ACC112 (cell line): ENCODE data around the gene SYNDIG1.

Source experiments
- H2AFZ ChIP-seq: fragments of 200-600 bp; sonication (generic); one replicate; pipeline ENCODE4 v1.6.0; 2017; ENCODE audit warnings: antibody characterized with exemption, low read length; ENCODE audit not compliant: unreplicated experiment
- H3K27ac ChIP-seq: fragments of 200-600 bp; sonication (generic); 2 replicates; pipeline ENCODE4 v1.5.1; 2014; ENCODE audit warnings: low read depth, mild to moderate bottlenecking, antibody characterized with exemption, low read length, moderate library complexity
- H3K27me3 ChIP-seq: fragments of 200-600 bp; sonication (generic); 2 replicates; pipeline ENCODE4 v1.6.1; 2014; ENCODE audit warnings: mild to moderate bottlenecking, antibody characterized with exemption, low read length, moderate library complexity, mixed read lengths; ENCODE audit not compliant: insufficient read depth
- H3K36me3 ChIP-seq: fragments of 200-600 bp; sonication (generic); 2 replicates; pipeline ENCODE4 v1.6.1; 2016; ENCODE audit warnings: mild to moderate bottlenecking, antibody characterized with exemption, low read length, moderate library complexity, mixed read lengths; ENCODE audit not compliant: insufficient read depth
- H3K4me1 ChIP-seq: fragments of 200-600 bp; sonication (generic); one replicate; pipeline ENCODE4 v1.6.1; 2016; ENCODE audit warnings: low read length, mixed read lengths; ENCODE audit not compliant: insufficient read depth, unreplicated experiment, control insufficient read depth
- H3K4me3 ChIP-seq: fragments of 200-600 bp; sonication (generic); 2 replicates; pipeline ENCODE4 v1.5.1; 2014; ENCODE audit warnings: mild to moderate bottlenecking, low read depth, low read length
- H3K79me2 ChIP-seq: fragments of 200-600 bp; sonication (generic); one replicate; pipeline ENCODE4 v1.6.0; 2016; ENCODE audit warnings: low read length; ENCODE audit not compliant: control insufficient read depth, unreplicated experiment, insufficient read depth

Gene SYNDIG1

GRCh38 chr20:24436160-24436559 is 33.3 kb upstream of the SYNDIG1 start:
- Histone ChIP-seq H3K79me2 (no peaks in the 10 kb centered on the region), H2AFZ (no peak overlapping the region), H3K4me3 (no peak overlapping the region), H3K36me3 (no peaks in the 10 kb centered on the region), H3K27ac (no peak overlapping the region), H3K27me3 (peaks cover 38% of the 10 kb centered on the region), H3K4me1 (no peaks in the 10 kb centered on the region)

GRCh38 chr20:24437196-24438082 is 32.0 kb upstream of the SYNDIG1 start:
- no peaks in the 10 kb centered on the region for H3K4me1 ChIP-seq
- no peak overlapping the region for H2AFZ ChIP-seq
- H3K4me3 ChIP-seq, result no peak overlapping the region
- H3K27me3 ChIP-seq, result peaks cover 37% of the 10 kb centered on the region
- no peaks in the 10 kb centered on the region for H3K36me3 ChIP-seq
- no peaks in the 10 kb centered on the region for H3K79me2 ChIP-seq
- H3K27ac ChIP-seq, result no peak overlapping the region

- H3K4me3 ChIP-seq, result no peak overlapping the region
- H3K36me3 ChIP-seq, result no peaks in the 10 kb centered on the region
- peaks cover 33% of the 10 kb centered on the region for H3K27me3 ChIP-seq
- H3K4me1 ChIP-seq, result no peaks in the 10 kb centered on the region
- H3K27ac ChIP-seq, result no peak overlapping the region
- no peaks in the 10 kb centered on the region for H3K79me2 ChIP-seq
- H2AFZ ChIP-seq, result no peak overlapping the region
These were observed 31.1 kb upstream of the SYNDIG1 start for GRCh38 chr20:24438331-24438730.

GRCh38 chr20:24439737-24440387 is 29.6 kb upstream of the SYNDIG1 start:
- Histone ChIP-seq H3K36me3 (no peaks in the 10 kb centered on the region), H3K4me1 (no peaks in the 10 kb centered on the region), H3K4me3 (no peak overlapping the region), H3K27me3 (peaks cover 33% of the 10 kb centered on the region), H3K79me2 (no peaks in the 10 kb centered on the region), H3K27ac (no peak overlapping the region), H2AFZ (no peak overlapping the region)

- H3K27ac ChIP-seq, result no peak overlapping the region
- no peak overlapping the region for H2AFZ ChIP-seq
- no peaks in the 10 kb centered on the region for H3K4me1 ChIP-seq
- peaks cover 28% of the 10 kb centered on the region for H3K27me3 ChIP-seq
- no peak overlapping the region for H3K4me3 ChIP-seq
- no peaks in the 10 kb centered on the region for H3K36me3 ChIP-seq
- H3K79me2 ChIP-seq, result no peaks in the 10 kb centered on the region
These were observed 27.8 kb upstream of the SYNDIG1 start for GRCh38 chr20:24441661-24442060.

GRCh38 chr20:24442909-24443308 is 26.5 kb upstream of the SYNDIG1 start:
- H3K36me3 ChIP-seq, result no peaks in the 10 kb centered on the region
- H3K4me3 ChIP-seq, result no peak overlapping the region
- no peaks in the 10 kb centered on the region for H3K79me2 ChIP-seq
- no peak overlapping the region for H3K27ac ChIP-seq
- peaks cover 24% of the 10 kb centered on the region for H3K27me3 ChIP-seq
- no peak overlapping the region for H2AFZ ChIP-seq
- H3K4me1 ChIP-seq, result no peaks in the 10 kb centered on the region

GRCh38 chr20:24443436-24443835 is 26.0 kb upstream of the SYNDIG1 start:
- no peak overlapping the region for H3K27ac ChIP-seq
- no peaks in the 10 kb centered on the region for H3K79me2 ChIP-seq
- H3K4me1 ChIP-seq, result no peaks in the 10 kb centered on the region
- no peaks in the 10 kb centered on the region for H3K36me3 ChIP-seq
- peaks cover 19% of the 10 kb centered on the region for H3K27me3 ChIP-seq
- H2AFZ ChIP-seq, result no peak overlapping the region
- H3K4me3 ChIP-seq, result no peak overlapping the region

GRCh38 chr20:24444526-24445190 is 24.8 kb upstream of the SYNDIG1 start:
- Histone ChIP-seq H3K4me3 (no peak overlapping the region), H3K27ac (no peak overlapping the region), H2AFZ (no peak overlapping the region)

GRCh38 chr20:24445510-24446170 is 23.8 kb upstream of the SYNDIG1 start:
- no peaks in the 10 kb centered on the region for H3K4me1 ChIP-seq
- H2AFZ ChIP-seq, result no peak overlapping the region
- H3K4me3 ChIP-seq, result no peak overlapping the region
- H3K27ac ChIP-seq, result no peak overlapping the region
- H3K36me3 ChIP-seq, result no peaks in the 10 kb centered on the region
- H3K79me2 ChIP-seq, result no peaks in the 10 kb centered on the region
- peaks cover 13% of the 10 kb centered on the region for H3K27me3 ChIP-seq

More at GRCh38 chr20:24444526-24445190, 24.8 kb upstream of the SYNDIG1 start:
- H3K27me3 ChIP-seq, result peaks cover 19% of the 10 kb centered on the region
- no peaks in the 10 kb centered on the region for H3K36me3 ChIP-seq
- H3K79me2 ChIP-seq, result no peaks in the 10 kb centered on the region
- no peaks in the 10 kb centered on the region for H3K4me1 ChIP-seq

GRCh38 chr20:24446811-24447210 is 22.6 kb upstream of the SYNDIG1 start:
- no peak overlapping the region for H3K4me3 ChIP-seq
- no peak overlapping the region for H3K27ac ChIP-seq
- no peaks in the 10 kb centered on the region for H3K36me3 ChIP-seq
- H2AFZ ChIP-seq, result no peak overlapping the region
- no peaks in the 10 kb centered on the region for H3K4me1 ChIP-seq
- H3K79me2 ChIP-seq, result no peaks in the 10 kb centered on the region
- H3K27me3 ChIP-seq, result peaks cover 10% of the 10 kb centered on the region
